Measurements from ENCODE around the gene MINDY4. TPM values are rescaled to one million over a fixed set of nuclear protein-coding genes. Genes with fewer than 3 reads are reported as not detected.

Gene MINDY4
- total and polyA plus RNA-seq, 2 of the 8 experiments (the other 6 are each of a cell fraction or from before 2014, with no cell fraction given) = 1.3 to 3.6 TPM

- Histone ChIP-seq H3K4me3 (ENCODE audit: extremely low read depth in 1 of 4, insufficient read depth in 2 of 4, low read depth in 3 of 4, low read length in 4 of 4) (no peak overlapping the region), H3K9ac (replicated peaks in 1 of 4; ENCODE audit: extremely low read depth in 1 of 4, low read depth in 3 of 4, low read length in 3 of 4) (no peak overlapping the region), H3K14ac (ENCODE audit: insufficient read length) (no peak overlapping the region), H3K27me3 (replicated peaks in 1 of 4; ENCODE audit: control insufficient read depth in 3 of 4, extremely low read depth in 1 of 4, insufficient read depth in 3 of 4, low read length in 3 of 4) (0 out of 7 replicates have a peak, but pooled peaks cover 0 to 8% (median 0%) of the 10 kb centered on the region in 4 experiments), H3K4me1 (replicated peaks in 1 of 4; ENCODE audit: control insufficient read depth in 3 of 4, insufficient read depth in 4 of 4, low read length in 3 of 4) (peaks cover 0 to 9% (median 6%) of the 10 kb centered on the region in 4 experiments; a peak in 6 of 7 replicates), H4K91ac (replicated peaks; ENCODE audit: insufficient read length, low read length) (no peak overlapping the region), H2AK5ac (ENCODE audit: low read depth, low read length) (no peak overlapping the region), H2BK15ac (ENCODE audit: low read length) (no peak overlapping the region), H3K23ac (ENCODE audit: insufficient read length) (no peak overlapping the region), H2BK5ac (ENCODE audit: low read depth, low read length) (no peak overlapping the region), H3K18ac (ENCODE audit: extremely low read depth, low read length) (peak overlapping the region; percentile 53), H3K4ac (replicated peaks; ENCODE audit: insufficient read length, low read depth, low read length) (no peak overlapping the region), H4K5ac (ENCODE audit: insufficient read length, low read depth, low read length) (no peak overlapping the region), H3K23me2 (ENCODE audit: low read depth, low read length) (no peaks in the 10 kb centered on the region; the same call in 1 of the 2 replicates), H3K27ac (ENCODE audit: low read depth, low read length) (no peak overlapping the region), H2BK20ac (ENCODE audit: low read length) (no peak overlapping the region), H3K9me3 (ENCODE audit: insufficient read depth in 2 of 2, low read depth in 1 of 2, low read length in 1 of 2) (no peaks in the 10 kb centered on the region), H3K79me1 (ENCODE audit: low read depth, low read length) (no peaks in the 10 kb centered on the region), H3K4me2 (ENCODE audit: insufficient read depth in 1 of 2, low read depth in 2 of 2, low read length in 2 of 2) (no peak overlapping the region), H2BK120ac (replicated peaks; ENCODE audit: low read depth, low read length) (no peak overlapping the region), H3K56ac (replicated peaks; ENCODE audit: insufficient read length, low read depth, low read length) (no peak overlapping the region), H3K79me2 (ENCODE audit: control insufficient read depth in 1 of 2, insufficient read depth in 2 of 2, low read length in 2 of 2) (no peaks in the 10 kb centered on the region), H2AFZ (ENCODE audit: low read length) (no peak overlapping the region), H3K36me3 (ENCODE audit: control insufficient read depth in 2 of 4, insufficient read depth in 4 of 4, low read length in 3 of 4) (no peaks in the 10 kb centered on the region), H4K20me1 (replicated peaks in 1 of 2; ENCODE audit: control insufficient read depth in 1 of 2, insufficient read depth in 2 of 2, low read length in 2 of 2) (no peaks in the 10 kb centered on the region), H4K8ac (ENCODE audit: extremely low read depth, insufficient read depth, low read length) (peak overlapping the region; percentile 57), H2BK12ac (ENCODE audit: low read depth, low read length) (no peak overlapping the region)
- POLR2A ChIA-PET (ENCODE audit: partially characterized antibody) = interaction anchor here (0.9 to 1.3 kb wide), 3 partner anchors 11 to 130 kb away, joined by 3 read pairs; no protein-coding TSS in a partner anchor
- DNase-seq (ENCODE audit: low read depth in 1 of 2, low spot score in 2 of 2) (peak in 1 of 2 experiments; percentile 66), FAIRE-seq (no peak)
- 68% methylated on average over 26 of the region's 26 CpGs; no CpG with 5 or more reads in 1 of the 2 experiments for WGBS, 2 experiments (ENCODE audit: extremely low coverage in 1 of 2, insufficient coverage in 1 of 2, insufficient read length in 1 of 2, insufficient replicate concordance in 2 of 2, low coverage in 1 of 2, low lambda C conversion rate in 2 of 2, missing lambda C conversion rate in 1 of 2)
- CTCF ChIA-PET (ENCODE audit: partially characterized antibody) = interaction anchor here (0.6 to 12.0 kb wide), 13 partner anchors 8 to 687 kb away, joined by 3 to 309 read pairs (median 4); partner anchors contain the start of gene GHRHR
- TF ChIP-seq E2F6 (IDR thresholded peaks at IDR 0.05) = peak; percentile 82; the same call in 1 of the 2 replicates
- peak; percentile 87 for TF ChIP-seq MAX (IDR thresholded peaks at IDR 0.05)
- peak; percentile 10; the same call in 1 of the 2 replicates for TF ChIP-seq USF2 (IDR thresholded peaks at IDR 0.05; ENCODE audit: low read length)
- TF ChIP-seq NANOG (IDR thresholded peaks at IDR 0.05; ENCODE audit: insufficient read depth, low read depth, low read length, poor library complexity, severe bottlenecking) = peak; percentile 5
- no peak for TF ChIP-seq JUND (IDR thresholded peaks at IDR 0.05; ENCODE audit: low read length)
Measured at GRCh38 chr7:30933124-30933974, 162.1 kb downstream of the MINDY4 start.

Data from H1 (cell line).